Stimulated activated CD4-positive, alpha-beta T cell treated with anti-CD3 and anti-CD28 coated beads, Interleukin-12 subunit alpha, Interleukin-12 subunit beta, amount 100 ng/mL, for 24 hours (primary cell): Measurements from ENCODE around the gene GALNT9.

Experiments
- DNase-seq, 2 experiments: peaks; one replicate each; pipeline ENCODE4 v3.0.0-alpha.2; 2020; ENCODE audit warnings: low read depth in 2 of 2

The GALNT9 gene

GRCh38 chr12:132169376-132169775 lies 160.0 kb downstream of the GALNT9 start:
- DNase-seq, result no peak

- no peak for DNase-seq
Observed at GRCh38 chr12:132168311-132169031, 160.9 kb downstream of the GALNT9 start.

- no peak for DNase-seq
Observed at GRCh38 chr12:132167611-132168310, 161.6 kb downstream of the GALNT9 start.

GRCh38 chr12:132166801-132167591 lies 162.4 kb downstream of the GALNT9 start:
- no peak for DNase-seq

GRCh38 chr12:132166093-132166492 lies 163.3 kb downstream of the GALNT9 start:
- DNase-seq, result no peak

GRCh38 chr12:132165584-132165983 lies 163.8 kb downstream of the GALNT9 start:
- no peak for DNase-seq

- no peak for DNase-seq
Observed at GRCh38 chr12:132164426-132164825, 165.0 kb downstream of the GALNT9 start.

- no peak for DNase-seq
Observed at GRCh38 chr12:132163911-132164288, 165.5 kb downstream of the GALNT9 start.

GRCh38 chr12:132163041-132163910 lies 166.1 kb downstream of the GALNT9 start:
- DNase-seq, result no peak

GRCh38 chr12:132162508-132163031 lies 166.8 kb downstream of the GALNT9 start:
- no peak for DNase-seq

- no peak for DNase-seq
Observed at GRCh38 chr12:132161796-132162507, 167.4 kb downstream of the GALNT9 start.

- DNase-seq, result no peak
Observed at GRCh38 chr12:132161036-132161781, 168.2 kb downstream of the GALNT9 start.

GRCh38 chr12:132160601-132161035 lies 168.8 kb downstream of the GALNT9 start:
- DNase-seq, result no peak

- DNase-seq, result no peak
Observed at GRCh38 chr12:132160016-132160415, 169.4 kb downstream of the GALNT9 start.

- DNase-seq, result no peak
Observed at GRCh38 chr12:132159555-132160003, 169.8 kb downstream of the GALNT9 start.

- DNase-seq, result no peak
Observed at GRCh38 chr12:132158677-132159554, 170.5 kb downstream of the GALNT9 start.

- no peak for DNase-seq
Observed at GRCh38 chr12:132157733-132158409, 171.5 kb downstream of the GALNT9 start.
